Skeletal muscle satellite cell (primary cell): ENCODE results near the gene RPS6KA2.
"Not testable (repeated sequence)": the region's sequence is repeated elsewhere in the genome, so short reads cannot be mapped to it uniquely, and the experiment has no call there.

ENCODE experiments used
- H3K27me3 ChIP-seq: 2 replicates; pipeline ENCODE4 v1.7.0; 2013; ENCODE audit warnings: low read length; ENCODE audit not compliant: control insufficient read depth, insufficient read depth
- H3K36me3 ChIP-seq: 2 replicates; pipeline ENCODE4 v1.7.0; 2013; ENCODE audit warnings: mild to moderate bottlenecking, control low read depth, low read length; ENCODE audit not compliant: insufficient read depth
- H3K4me1 ChIP-seq: 2 replicates; pipeline ENCODE4 v1.7.0; 2013; ENCODE audit warnings: low read length; ENCODE audit not compliant: control insufficient read depth, insufficient read depth
- H3K4me2 ChIP-seq: 2 replicates; pipeline ENCODE4 v1.7.0; 2013; ENCODE audit warnings: mild to moderate bottlenecking, low read length
- H3K4me3 ChIP-seq: 2 replicates; pipeline ENCODE4 v1.7.0; 2013; ENCODE audit warnings: low read length
- H3K9ac ChIP-seq: 2 replicates; pipeline ENCODE4 v1.7.0; 2013; ENCODE audit warnings: mild to moderate bottlenecking, low read depth, low read length, moderate library complexity
- H3K9me3 ChIP-seq: replicated peaks from 2 replicates; pipeline ENCODE4 v1.7.0; 2013; ENCODE audit warnings: mild to moderate bottlenecking, control low read depth, low read length

Gene RPS6KA2

DNA sequence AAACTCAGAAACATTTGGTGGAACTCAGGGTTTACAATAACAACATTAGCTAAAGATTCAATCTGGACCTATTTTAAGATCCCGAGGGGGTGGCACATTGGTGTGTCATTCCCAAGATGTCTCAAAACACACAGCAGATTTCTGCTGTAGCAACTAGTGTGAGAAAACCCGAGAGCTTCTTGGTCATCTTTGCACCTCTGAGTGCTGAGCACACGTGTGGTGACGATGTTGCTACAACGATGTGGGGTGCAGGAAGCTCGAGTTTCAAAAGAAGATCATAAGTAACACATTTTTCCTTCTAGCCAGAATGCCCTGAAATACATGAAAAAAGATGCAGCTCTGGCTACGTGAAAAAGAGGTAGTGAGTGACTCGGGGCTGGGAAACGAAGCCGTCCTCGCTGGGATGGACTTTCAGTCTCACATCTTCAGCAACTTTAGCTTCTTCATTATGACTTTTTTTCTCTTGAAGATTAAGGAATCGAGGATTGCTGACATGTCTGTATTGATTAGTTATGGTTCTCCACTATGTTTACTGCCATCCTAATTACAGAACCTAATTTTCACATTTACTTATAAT, 42.1 kb downstream of the RPS6KA2 start:
- Histone ChIP-seq H3K9ac (no peak overlapping the region), H3K36me3 (peaks cover 28% of the 10 kb centered on the region)

DNA sequence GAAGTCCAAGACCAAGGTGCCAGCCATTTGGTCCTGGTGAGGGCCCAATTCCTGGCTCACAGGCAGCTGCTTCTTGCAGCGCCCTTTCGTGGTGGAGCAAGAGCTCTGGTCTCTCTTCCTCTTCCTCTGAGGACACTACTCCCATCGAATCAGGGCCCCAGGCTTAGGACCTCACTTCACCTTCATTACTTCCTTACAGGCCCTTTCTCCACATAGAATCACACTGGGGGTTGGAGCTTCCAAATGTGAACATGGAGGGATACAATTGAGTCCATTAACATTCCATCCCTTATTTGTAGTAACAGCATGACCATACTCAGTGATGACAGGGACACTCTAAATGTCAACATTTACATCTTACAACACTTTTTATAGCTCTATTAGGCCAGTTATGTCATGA, 42.9 kb downstream of the RPS6KA2 start:
- no peak overlapping the region for H3K4me2 ChIP-seq
- no peak overlapping the region for H3K9ac ChIP-seq
- peaks cover 32% of the 10 kb centered on the region for H3K4me1 ChIP-seq
- H3K4me3 ChIP-seq = no peak overlapping the region
- no peaks in the 10 kb centered on the region for H3K9me3 ChIP-seq
- H3K36me3 ChIP-seq = peaks cover 30% of the 10 kb centered on the region
- no peaks in the 10 kb centered on the region for H3K27me3 ChIP-seq

More for the DNA sequence above, 42.1 kb downstream of the RPS6KA2 start:
- H3K4me3 ChIP-seq = no peak overlapping the region
- peaks cover 39% of the 10 kb centered on the region for H3K4me1 ChIP-seq
- no peak overlapping the region for H3K4me2 ChIP-seq
- no peaks in the 10 kb centered on the region for H3K27me3 ChIP-seq
- no peaks in the 10 kb centered on the region for H3K9me3 ChIP-seq

DNA sequence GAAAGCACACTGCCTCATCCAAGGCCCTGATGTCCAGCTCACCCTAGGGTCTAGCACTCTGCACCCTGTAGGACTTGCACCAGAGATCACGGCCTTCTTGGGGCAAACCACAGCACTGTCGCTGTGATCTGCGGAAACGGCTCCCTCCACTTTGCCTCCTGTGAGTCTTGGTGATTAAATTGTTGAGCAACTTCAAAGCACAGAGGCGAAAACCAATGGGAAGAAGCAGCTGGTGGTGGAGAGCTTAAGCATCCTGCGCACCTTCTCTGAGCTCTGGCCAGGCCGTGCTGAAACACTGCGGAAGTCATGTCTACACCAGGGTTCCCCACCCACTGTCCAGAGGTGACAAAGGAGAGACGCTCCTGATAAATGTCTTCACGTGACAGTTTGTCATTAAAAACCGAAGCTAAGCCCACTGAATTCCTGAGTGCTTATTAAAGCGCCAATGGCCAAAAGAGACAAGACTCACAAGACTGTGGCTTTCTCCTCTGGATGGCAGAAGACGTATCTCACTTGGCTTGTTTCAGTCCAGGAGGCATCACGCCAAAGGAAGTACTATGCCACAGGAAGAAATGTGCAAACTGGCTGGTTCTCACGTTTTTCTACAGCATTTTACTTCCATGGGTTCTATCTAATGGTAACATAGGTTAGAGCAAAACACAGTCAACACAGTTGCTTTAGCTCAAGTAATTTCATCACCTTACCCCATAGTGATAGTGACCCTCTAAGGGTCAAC, 43.7 kb downstream of the RPS6KA2 start:
- H3K4me1 ChIP-seq = peaks cover 24% of the 10 kb centered on the region
- no peaks in the 10 kb centered on the region for H3K27me3 ChIP-seq
- H3K4me2 ChIP-seq = no peak overlapping the region
- no peak overlapping the region for H3K9ac ChIP-seq
- H3K4me3 ChIP-seq = no peak overlapping the region
- H3K9me3 ChIP-seq = no peaks in the 10 kb centered on the region
- peaks cover 38% of the 10 kb centered on the region for H3K36me3 ChIP-seq

DNA sequence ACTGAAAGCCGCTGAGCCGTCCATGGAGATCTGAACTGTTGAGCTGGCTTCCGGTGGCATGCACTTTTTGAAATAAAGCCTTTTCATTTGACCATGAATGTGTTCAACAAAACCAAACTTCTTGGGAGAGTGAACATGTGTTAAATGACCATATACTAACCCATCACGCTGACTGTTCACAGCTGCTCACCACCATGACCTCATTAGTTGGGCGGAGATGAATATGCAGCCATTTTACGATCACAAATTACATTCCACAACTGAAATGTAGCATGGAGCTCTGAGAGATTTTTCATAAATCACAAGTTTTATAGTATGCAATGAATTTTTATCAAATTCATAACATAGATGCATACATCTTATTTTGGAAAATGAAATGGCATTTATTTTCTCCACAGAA, 44.8 kb downstream of the RPS6KA2 start:
- Histone ChIP-seq H3K4me3 (no peak overlapping the region), H3K9me3 (no peaks in the 10 kb centered on the region), H3K9ac (peak overlapping the region; percentile 33), H3K4me2 (no peak overlapping the region), H3K36me3 (peaks cover 41% of the 10 kb centered on the region), H3K4me1 (peaks cover 21% of the 10 kb centered on the region), H3K27me3 (no peaks in the 10 kb centered on the region)

DNA sequence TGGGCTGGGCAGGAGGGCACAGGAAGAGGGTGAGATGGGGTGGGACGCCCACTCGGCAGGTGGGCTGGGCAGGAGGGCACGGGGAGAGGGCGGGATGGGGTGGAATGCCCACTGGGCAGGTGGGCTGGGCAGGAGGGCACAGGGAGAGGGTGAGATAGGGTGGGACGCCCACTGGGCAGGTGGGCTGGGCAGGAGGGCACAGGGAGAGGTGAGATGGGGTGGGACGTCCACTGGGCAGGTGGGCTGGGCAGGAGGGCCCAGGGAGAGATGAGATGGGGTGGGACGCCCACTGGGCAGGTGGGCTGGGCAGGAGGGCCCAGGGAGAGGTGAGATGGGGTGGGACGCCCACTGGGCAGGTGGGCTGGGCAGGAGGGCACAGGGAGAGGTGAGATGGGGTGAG, 45.2 kb downstream of the RPS6KA2 start:
- H3K4me3 ChIP-seq, H3K9me3 ChIP-seq, H3K9ac ChIP-seq, H3K4me2 ChIP-seq, H3K27me3 ChIP-seq: not testable (repeated sequence)
- H3K36me3 ChIP-seq = peaks cover 38% of the 10 kb centered on the region
- peaks cover 21% of the 10 kb centered on the region for H3K4me1 ChIP-seq

DNA sequence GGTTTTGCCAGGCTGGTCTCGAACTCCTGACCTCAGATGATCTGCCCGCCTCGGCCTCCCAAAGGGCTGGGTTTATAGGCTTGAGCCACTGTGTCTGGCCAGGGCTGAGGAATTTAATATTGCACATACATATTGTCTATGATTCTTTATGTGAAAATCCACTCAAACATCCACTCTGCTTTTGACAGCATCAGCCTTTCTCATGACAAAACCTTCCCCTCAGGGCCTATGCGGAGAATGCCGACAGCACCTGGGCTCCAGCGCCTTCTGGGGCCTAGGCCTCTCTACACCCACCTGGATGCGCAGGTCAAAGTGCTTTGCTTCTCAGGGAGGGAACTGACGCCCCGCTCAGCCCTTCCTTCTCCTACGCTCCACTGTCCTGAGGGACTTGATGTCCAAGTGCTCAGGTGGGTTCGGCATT, 46.0 kb downstream of the RPS6KA2 start:
- H3K36me3 ChIP-seq = peaks cover 38% of the 10 kb centered on the region
- H3K4me2 ChIP-seq = no peak overlapping the region
- peaks cover 21% of the 10 kb centered on the region for H3K4me1 ChIP-seq
- H3K9ac ChIP-seq = no peak overlapping the region
- no peaks in the 10 kb centered on the region for H3K27me3 ChIP-seq
- H3K4me3 ChIP-seq = no peak overlapping the region
- H3K9me3 ChIP-seq = no peaks in the 10 kb centered on the region

DNA sequence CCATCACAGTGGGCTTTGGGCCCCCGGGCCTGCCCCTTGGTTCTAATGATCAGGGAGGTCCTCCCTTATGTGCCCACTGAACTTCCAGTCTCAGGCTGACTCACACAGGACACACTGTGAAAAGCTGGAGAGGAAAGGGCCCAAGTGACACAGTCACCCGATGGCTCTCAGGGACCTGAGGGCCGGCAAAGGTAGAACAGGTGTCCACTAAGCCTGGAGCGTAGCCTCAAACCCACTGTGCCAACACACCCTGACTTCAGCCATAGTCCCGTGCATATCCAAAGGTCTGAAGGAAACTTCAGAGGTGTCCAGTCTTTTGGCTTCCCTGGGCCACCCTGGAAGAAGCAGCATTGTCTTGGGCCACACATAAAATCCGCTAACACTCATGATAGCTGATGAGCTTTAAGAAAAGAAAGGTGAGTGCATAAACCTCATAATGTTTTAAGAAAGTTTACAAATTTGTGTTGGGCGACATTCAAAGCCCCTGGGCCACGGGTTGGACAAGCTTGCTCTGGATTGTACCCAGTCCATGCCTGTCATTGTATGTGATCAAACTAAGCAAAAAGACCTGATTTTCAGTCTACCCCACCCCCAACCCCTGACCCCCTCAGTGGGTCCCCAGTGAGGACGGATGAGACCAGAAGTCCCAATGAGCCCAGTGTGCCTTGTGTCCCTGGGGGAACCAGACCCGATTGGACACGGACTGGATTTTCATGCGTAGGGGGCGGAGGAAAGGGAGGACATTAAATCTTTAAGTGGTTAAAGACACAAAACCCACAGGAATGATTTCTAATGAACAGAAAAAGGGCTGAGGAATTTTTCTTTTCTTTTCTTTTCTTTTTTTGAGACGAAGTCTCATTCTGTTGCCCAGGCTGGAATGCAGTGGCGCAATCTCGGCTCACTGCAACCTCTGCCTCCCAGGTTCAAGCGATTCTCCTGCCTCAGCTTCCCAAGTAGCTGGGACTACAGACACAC, 46.7 kb downstream of the RPS6KA2 start:
- Histone ChIP-seq H3K27me3 (no peaks in the 10 kb centered on the region), H3K9ac (no peak overlapping the region), H3K9me3 (no peaks in the 10 kb centered on the region), H3K36me3 (peaks cover 38% of the 10 kb centered on the region), H3K4me1 (peaks cover 26% of the 10 kb centered on the region), H3K4me2 (no peak overlapping the region), H3K4me3 (no peak overlapping the region)

DNA sequence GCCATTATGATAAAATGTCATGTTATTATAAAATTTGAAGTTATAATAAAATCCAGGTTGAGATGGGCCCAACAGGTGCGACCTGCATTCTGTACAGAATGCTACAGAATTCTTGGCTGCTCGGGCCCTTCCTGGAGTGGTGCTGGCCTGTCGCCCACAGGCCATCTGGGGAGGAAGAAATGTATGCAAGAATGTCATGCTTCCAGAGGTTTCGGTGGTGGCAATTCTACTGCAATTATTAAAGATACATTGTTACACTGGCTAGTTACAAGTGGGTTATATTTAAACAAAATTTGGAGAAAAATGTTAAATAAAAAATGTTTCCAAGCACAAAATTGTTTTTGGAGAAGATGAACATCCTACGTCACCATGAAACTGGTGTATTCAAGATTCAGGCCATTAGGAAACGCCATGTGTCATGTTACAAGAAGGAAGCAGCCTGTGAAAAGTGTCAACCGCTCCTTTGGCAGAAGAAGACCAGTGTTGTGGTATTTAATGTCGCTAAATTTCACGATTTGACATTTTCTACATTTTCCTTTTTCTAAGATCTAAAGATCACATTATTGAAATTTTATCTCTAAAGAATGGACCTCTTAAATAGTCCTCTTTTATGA, 47.7 kb downstream of the RPS6KA2 start:
- H3K9me3 ChIP-seq = no peaks in the 10 kb centered on the region
- no peak overlapping the region for H3K4me2 ChIP-seq
- no peak overlapping the region for H3K4me3 ChIP-seq
- H3K9ac ChIP-seq = no peak overlapping the region
- peaks cover 32% of the 10 kb centered on the region for H3K36me3 ChIP-seq
- H3K4me1 ChIP-seq = peaks cover 25% of the 10 kb centered on the region
- no peaks in the 10 kb centered on the region for H3K27me3 ChIP-seq

DNA sequence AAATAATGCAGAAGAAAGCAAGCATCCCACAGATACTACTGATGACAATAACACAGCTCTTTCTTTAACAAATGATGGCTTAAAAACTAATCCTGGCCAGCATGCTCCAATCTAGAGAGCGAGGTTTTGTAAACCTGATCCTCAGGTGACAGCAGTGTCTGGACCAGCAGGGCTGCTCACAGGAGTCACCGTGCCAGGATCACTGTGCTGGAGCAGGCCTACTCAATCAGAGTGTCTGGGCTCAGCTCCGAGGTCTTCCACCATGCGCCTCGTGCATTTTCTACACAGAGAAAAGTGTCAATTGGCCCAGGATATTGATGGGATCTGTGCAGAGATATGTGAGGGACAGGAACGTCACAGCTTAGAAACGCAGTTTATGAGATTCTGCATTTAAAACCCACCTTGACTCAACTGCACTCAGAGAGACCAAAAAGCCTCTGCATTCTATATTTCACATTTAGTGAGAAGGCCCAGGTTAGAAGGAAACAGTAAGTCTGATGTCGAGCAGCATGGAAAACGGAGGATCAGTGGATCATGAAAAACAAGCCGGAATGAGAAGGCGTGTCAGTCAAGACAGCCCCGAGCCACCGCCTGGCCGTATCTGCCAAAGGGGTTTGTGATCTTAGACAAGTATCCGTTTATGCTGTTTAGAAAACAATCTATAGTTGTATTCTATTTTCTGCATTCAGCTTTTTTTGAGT, 48.4 kb downstream of the RPS6KA2 start:
- no peaks in the 10 kb centered on the region for H3K9me3 ChIP-seq
- peaks cover 25% of the 10 kb centered on the region for H3K4me1 ChIP-seq
- no peak overlapping the region for H3K4me2 ChIP-seq
- no peak overlapping the region for H3K4me3 ChIP-seq
- no peak overlapping the region for H3K9ac ChIP-seq
- peaks cover 28% of the 10 kb centered on the region for H3K36me3 ChIP-seq
- H3K27me3 ChIP-seq = no peaks in the 10 kb centered on the region

DNA sequence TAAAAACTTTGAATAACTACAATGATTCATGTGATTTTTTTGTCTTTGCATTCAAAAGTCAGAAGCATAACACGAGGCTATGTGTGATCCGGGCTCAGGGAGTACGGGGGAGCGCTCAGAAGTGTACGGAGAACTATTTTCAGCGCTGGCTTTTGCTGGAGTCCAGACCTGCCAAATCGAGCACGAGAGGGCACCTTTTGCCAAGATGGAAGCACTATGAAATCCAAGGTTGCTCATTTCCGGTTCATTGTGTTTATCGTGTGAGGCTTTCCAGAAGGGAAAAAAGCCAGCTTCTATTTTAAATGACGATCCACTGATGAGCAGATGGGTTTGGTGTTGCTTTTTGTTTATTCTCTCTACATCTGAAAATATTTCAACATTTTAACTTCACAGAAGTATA, 51.8 kb downstream of the RPS6KA2 start:
- Histone ChIP-seq H3K4me3 (no peak overlapping the region), H3K4me1 (peaks cover 23% of the 10 kb centered on the region), H3K9ac (peak overlapping the region; percentile 35), H3K9me3 (no peaks in the 10 kb centered on the region), H3K4me2 (peak overlapping the region; percentile 50), H3K36me3 (peaks cover 19% of the 10 kb centered on the region), H3K27me3 (no peaks in the 10 kb centered on the region)
